ENCODE measurements around the gene GNPTAB. TPM values are rescaled to one million over a fixed set of nuclear protein-coding genes. Genes with fewer than 3 reads are reported as not detected.

Gene GNPTAB
- total RNA-seq, 1 experiment from 2014 or later, result 25.4 TPM

DNA sequence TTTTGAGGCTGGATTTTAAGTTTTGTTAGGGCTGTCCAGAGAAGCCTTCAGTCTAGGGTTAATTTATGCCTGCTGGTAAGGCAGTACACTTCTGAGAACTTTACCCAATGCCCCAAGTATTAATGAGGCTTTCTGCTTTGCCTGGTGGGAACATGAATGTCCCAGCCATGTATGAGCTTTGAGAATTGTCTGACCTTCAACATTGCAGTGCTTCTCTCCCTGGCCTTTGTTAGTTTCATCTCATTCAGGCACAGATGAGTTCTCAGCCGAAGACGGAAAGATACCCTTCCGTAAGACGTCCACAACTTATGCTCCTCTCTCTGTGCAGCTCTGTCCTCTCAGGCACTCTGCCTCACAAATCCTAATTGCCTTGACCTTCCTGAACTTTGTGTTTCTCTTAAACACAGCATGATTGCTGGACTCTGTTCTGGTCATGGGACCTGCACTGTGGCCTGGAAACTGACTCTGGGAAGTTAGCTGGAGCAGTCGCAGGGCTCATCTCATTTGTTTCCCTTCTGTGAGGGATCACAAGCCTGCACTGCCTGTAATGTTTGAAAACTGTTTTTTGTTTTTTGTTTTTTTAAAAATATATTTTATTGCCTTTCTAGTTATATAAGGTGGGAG is 117.6 kb downstream of the GNPTAB start:
- TF ChIP-seq GABPB1 (CRISPR knock-in tag; IDR thresholded peaks at IDR 0.05), result peak; percentile 57
- TF ChIP-seq, protein P1, sequence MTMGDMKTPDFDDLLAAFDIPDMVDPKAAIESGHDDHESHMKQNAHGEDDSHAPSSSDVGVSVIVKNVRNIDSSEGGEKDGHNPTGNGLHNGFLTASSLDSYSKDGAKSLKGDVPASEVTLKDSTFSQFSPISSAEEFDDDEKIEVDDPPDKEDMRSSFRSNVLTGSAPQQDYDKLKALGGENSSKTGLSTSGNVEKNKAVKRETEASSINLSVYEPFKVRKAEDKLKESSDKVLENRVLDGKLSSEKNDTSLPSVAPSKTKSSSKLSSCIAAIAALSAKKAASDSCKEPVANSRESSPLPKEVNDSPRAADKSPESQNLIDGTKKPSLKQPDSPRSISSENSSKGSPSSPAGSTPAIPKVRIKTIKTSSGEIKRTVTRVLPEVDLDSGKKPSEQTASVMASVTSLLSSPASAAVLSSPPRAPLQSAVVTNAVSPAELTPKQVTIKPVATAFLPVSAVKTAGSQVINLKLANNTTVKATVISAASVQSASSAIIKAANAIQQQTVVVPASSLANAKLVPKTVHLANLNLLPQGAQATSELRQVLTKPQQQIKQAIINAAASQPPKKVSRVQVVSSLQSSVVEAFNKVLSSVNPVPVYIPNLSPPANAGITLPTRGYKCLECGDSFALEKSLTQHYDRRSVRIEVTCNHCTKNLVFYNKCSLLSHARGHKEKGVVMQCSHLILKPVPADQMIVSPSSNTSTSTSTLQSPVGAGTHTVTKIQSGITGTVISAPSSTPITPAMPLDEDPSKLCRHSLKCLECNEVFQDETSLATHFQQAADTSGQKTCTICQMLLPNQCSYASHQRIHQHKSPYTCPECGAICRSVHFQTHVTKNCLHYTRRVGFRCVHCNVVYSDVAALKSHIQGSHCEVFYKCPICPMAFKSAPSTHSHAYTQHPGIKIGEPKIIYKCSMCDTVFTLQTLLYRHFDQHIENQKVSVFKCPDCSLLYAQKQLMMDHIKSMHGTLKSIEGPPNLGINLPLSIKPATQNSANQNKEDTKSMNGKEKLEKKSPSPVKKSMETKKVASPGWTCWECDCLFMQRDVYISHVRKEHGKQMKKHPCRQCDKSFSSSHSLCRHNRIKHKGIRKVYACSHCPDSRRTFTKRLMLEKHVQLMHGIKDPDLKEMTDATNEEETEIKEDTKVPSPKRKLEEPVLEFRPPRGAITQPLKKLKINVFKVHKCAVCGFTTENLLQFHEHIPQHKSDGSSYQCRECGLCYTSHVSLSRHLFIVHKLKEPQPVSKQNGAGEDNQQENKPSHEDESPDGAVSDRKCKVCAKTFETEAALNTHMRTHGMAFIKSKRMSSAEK (CRISPR knock-in tag; IDR thresholded peaks at IDR 0.05; ENCODE audit: borderline replicate concordance), result no peak

DNA sequence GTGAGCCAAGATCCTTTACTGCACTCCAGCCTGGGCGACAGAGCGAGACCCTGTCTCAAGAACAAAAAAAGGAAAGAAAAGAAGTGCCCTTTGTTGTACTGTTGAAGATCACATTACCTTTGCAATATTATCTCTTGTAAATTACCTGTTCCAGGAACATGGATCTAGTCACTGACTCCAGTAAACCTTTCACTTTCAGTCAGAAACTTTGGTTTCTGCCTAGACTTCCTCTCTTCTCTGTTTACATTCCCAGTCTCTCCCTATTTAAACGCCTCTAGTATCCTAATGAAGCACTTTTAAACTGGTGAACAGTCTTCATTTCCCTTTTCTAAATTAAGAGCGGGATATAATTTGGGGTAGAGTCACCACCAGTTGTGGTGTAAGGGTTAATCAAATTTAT is 120.5 kb downstream of the GNPTAB start:
- DNase-seq (ENCODE audit: low spot score) (no peak), ATAC-seq (no peak)
- Mint-ChIP-seq H3K4me3 (no peak overlapping the region), H3K9me3 (no peaks in the 10 kb centered on the region), H3K27me3 (ENCODE audit: low read depth) (no peaks in the 10 kb centered on the region; the same call in 1 of the 2 replicates), H3K4me1 (peaks cover 9% of the 10 kb centered on the region), H3K27ac (peak overlapping the region; percentile 49; the same call in 1 of the 2 replicates), H3K36me3 (0 out of 2 replicates have a peak, but pooled peaks cover 3% of the 10 kb centered on the region)
- ChIA-PET POLR2A (no interaction called here), CTCF (no interaction called here)
- TF ChIP-seq, protein P2, sequence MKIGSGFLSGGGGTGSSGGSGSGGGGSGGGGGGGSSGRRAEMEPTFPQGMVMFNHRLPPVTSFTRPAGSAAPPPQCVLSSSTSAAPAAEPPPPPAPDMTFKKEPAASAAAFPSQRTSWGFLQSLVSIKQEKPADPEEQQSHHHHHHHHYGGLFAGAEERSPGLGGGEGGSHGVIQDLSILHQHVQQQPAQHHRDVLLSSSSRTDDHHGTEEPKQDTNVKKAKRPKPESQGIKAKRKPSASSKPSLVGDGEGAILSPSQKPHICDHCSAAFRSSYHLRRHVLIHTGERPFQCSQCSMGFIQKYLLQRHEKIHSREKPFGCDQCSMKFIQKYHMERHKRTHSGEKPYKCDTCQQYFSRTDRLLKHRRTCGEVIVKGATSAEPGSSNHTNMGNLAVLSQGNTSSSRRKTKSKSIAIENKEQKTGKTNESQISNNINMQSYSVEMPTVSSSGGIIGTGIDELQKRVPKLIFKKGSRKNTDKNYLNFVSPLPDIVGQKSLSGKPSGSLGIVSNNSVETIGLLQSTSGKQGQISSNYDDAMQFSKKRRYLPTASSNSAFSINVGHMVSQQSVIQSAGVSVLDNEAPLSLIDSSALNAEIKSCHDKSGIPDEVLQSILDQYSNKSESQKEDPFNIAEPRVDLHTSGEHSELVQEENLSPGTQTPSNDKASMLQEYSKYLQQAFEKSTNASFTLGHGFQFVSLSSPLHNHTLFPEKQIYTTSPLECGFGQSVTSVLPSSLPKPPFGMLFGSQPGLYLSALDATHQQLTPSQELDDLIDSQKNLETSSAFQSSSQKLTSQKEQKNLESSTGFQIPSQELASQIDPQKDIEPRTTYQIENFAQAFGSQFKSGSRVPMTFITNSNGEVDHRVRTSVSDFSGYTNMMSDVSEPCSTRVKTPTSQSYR (CRISPR knock-in tag; IDR thresholded peaks at IDR 0.05), result no peak
- no peak for TF ChIP-seq GTF2I (CRISPR knock-in tag; conservative IDR thresholded peaks at IDR 0.05)
- TF ChIP-seq, protein P3, sequence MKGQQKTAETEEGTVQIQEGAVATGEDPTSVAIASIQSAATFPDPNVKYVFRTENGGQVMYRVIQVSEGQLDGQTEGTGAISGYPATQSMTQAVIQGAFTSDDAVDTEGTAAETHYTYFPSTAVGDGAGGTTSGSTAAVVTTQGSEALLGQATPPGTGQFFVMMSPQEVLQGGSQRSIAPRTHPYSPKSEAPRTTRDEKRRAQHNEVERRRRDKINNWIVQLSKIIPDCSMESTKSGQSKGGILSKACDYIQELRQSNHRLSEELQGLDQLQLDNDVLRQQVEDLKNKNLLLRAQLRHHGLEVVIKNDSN (CRISPR knock-in tag; IDR thresholded peaks at IDR 0.05), result no peak
- TF ChIP-seq, protein P4, sequence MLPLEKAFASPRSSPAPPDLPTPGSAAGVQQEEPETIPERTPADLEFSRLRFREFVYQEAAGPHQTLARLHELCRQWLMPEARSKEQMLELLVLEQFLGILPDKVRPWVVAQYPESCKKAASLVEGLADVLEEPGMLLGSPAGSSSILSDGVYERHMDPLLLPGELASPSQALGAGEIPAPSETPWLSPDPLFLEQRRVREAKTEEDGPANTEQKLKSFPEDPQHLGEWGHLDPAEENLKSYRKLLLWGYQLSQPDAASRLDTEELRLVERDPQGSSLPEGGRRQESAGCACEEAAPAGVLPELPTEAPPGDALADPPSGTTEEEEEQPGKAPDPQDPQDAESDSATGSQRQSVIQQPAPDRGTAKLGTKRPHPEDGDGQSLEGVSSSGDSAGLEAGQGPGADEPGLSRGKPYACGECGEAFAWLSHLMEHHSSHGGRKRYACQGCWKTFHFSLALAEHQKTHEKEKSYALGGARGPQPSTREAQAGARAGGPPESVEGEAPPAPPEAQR (CRISPR knock-in tag; IDR thresholded peaks at IDR 0.05), result no peak

More for the DNA sequence above, 117.6 kb downstream of the GNPTAB start:
- H3K4me3 Mint-ChIP-seq, result no peak overlapping the region
- no peak for DNase-seq (ENCODE audit: low spot score)
- CTCF ChIA-PET, result interaction anchor here (1.2 kb wide), 1 partner anchor 47 kb away, joined by 3 read pairs; no protein-coding TSS in a partner anchor
- H3K36me3 Mint-ChIP-seq, result no peaks in the 10 kb centered on the region
- no peaks in the 10 kb centered on the region for H3K9me3 Mint-ChIP-seq
- POLR2A ChIA-PET, result interaction anchor here (0.5 kb wide), 1 partner anchor 156 kb away, joined by 4 read pairs; no protein-coding TSS in a partner anchor
- peaks cover 15% of the 10 kb centered on the region for H3K4me1 Mint-ChIP-seq
- no peaks in the 10 kb centered on the region for H3K27me3 Mint-ChIP-seq (ENCODE audit: low read depth)
- H3K27ac Mint-ChIP-seq, result peak overlapping the region; percentile 86
- no peak for ATAC-seq

DNA sequence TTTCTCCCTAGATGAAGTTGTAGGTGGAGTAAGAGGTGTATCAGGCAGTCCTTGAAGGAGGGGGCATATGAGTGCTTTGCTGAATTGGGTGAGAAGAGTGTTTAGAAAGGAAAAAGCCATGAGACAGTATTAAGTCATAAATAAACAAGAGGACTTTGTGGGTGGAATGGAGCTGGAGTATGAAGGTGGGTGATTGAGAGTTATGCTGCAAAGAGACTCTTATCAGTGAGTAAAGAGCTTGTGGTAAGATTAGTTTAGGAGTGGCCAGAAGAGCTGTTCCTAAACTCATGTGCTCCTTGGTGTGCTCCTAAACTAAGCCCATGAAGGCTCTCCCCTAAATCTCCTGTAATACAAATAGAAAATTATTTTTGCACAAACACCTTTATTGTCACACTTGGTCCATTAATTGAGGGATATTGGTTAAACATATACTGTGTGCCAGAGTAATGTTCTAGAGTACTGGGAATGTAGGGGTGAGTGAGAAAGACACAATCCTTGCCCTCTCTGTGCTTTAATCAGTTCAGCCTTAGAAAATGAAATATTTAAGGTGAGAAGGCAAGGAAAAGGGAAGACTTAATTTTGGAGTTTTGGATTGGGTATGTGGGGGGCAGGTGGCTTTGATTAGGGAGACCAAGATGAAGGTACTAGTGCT is 123.5 kb downstream of the GNPTAB start:
- Mint-ChIP-seq H3K36me3 (0 out of 2 replicates have a peak, but pooled peaks cover 3% of the 10 kb centered on the region), H3K27ac (no peak overlapping the region), H3K4me1 (peaks cover 18% of the 10 kb centered on the region), H3K9me3 (no peaks in the 10 kb centered on the region), H3K4me3 (no peak overlapping the region), H3K27me3 (ENCODE audit: low read depth) (no peaks in the 10 kb centered on the region; the same call in 1 of the 2 replicates)
- TF ChIP-seq, protein P5, sequence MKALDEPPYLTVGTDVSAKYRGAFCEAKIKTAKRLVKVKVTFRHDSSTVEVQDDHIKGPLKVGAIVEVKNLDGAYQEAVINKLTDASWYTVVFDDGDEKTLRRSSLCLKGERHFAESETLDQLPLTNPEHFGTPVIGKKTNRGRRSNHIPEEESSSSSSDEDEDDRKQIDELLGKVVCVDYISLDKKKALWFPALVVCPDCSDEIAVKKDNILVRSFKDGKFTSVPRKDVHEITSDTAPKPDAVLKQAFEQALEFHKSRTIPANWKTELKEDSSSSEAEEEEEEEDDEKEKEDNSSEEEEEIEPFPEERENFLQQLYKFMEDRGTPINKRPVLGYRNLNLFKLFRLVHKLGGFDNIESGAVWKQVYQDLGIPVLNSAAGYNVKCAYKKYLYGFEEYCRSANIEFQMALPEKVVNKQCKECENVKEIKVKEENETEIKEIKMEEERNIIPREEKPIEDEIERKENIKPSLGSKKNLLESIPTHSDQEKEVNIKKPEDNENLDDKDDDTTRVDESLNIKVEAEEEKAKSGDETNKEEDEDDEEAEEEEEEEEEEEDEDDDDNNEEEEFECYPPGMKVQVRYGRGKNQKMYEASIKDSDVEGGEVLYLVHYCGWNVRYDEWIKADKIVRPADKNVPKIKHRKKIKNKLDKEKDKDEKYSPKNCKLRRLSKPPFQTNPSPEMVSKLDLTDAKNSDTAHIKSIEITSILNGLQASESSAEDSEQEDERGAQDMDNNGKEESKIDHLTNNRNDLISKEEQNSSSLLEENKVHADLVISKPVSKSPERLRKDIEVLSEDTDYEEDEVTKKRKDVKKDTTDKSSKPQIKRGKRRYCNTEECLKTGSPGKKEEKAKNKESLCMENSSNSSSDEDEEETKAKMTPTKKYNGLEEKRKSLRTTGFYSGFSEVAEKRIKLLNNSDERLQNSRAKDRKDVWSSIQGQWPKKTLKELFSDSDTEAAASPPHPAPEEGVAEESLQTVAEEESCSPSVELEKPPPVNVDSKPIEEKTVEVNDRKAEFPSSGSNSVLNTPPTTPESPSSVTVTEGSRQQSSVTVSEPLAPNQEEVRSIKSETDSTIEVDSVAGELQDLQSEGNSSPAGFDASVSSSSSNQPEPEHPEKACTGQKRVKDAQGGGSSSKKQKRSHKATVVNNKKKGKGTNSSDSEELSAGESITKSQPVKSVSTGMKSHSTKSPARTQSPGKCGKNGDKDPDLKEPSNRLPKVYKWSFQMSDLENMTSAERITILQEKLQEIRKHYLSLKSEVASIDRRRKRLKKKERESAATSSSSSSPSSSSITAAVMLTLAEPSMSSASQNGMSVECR (CRISPR knock-in tag; IDR thresholded peaks at IDR 0.05; ENCODE audit: borderline replicate concordance), result no peak
- TF ChIP-seq, protein P2 (CRISPR knock-in tag; IDR thresholded peaks at IDR 0.05), result no peak
- no peak for TF ChIP-seq ZNF416 (CRISPR knock-in tag; IDR thresholded peaks at IDR 0.05)
- TF ChIP-seq NFE2L1 (CRISPR knock-in tag; IDR thresholded peaks at IDR 0.05), result no peak
- TF ChIP-seq, protein P6, sequence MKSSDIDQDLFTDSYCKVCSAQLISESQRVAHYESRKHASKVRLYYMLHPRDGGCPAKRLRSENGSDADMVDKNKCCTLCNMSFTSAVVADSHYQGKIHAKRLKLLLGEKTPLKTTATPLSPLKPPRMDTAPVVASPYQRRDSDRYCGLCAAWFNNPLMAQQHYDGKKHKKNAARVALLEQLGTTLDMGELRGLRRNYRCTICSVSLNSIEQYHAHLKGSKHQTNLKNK (CRISPR knock-in tag; IDR thresholded peaks at IDR 0.05), result no peak
- no peak for TF ChIP-seq ZNF263 (CRISPR knock-in tag; IDR thresholded peaks at IDR 0.05; ENCODE audit: low read depth)
- no peak for DNase-seq (ENCODE audit: low spot score)
- no peak for ATAC-seq
- ChIA-PET CTCF (no interaction called here), POLR2A (no interaction called here)

Measured in WTC11 (cell line).